NB4 (cell line): ENCODE measurements around the gene DCHS1.

Experiments used
- DNase-seq: peaks from one replicate; pipeline ENCODE4 v3.0.0; 2010; ENCODE audit warnings: low read depth
- H3K4me3 ChIP-seq: one replicate; pipeline ENCODE4 v1.5.1; 2011; ENCODE audit warnings: mild to moderate bottlenecking, low read depth, low read length, moderate library complexity
- MYC ChIP-seq: IDR thresholded peaks from 2 replicates; pipeline ENCODE4 v1.6.1; 2011; ENCODE audit warnings: low read depth, low read length
- POLR2A ChIP-seq: IDR thresholded peaks from 2 replicates; pipeline ENCODE4 v1.6.1; 2011; ENCODE audit warnings: mild to moderate bottlenecking; ENCODE audit not compliant: insufficient read length; ENCODE audit errors: extremely low read depth
- TF ChIP-seq, protein P1 (sequence below): IDR thresholded peaks from 2 replicates; pipeline ENCODE4 v1.6.1; 2011; ENCODE audit warnings: low read depth, low read length
- TF ChIP-seq, protein P2 (sequence below): IDR thresholded peaks from one replicate; pipeline ENCODE4 v1.5.1; 2012; ENCODE audit warnings: low read depth, low read length

The DCHS1 gene

DNA sequence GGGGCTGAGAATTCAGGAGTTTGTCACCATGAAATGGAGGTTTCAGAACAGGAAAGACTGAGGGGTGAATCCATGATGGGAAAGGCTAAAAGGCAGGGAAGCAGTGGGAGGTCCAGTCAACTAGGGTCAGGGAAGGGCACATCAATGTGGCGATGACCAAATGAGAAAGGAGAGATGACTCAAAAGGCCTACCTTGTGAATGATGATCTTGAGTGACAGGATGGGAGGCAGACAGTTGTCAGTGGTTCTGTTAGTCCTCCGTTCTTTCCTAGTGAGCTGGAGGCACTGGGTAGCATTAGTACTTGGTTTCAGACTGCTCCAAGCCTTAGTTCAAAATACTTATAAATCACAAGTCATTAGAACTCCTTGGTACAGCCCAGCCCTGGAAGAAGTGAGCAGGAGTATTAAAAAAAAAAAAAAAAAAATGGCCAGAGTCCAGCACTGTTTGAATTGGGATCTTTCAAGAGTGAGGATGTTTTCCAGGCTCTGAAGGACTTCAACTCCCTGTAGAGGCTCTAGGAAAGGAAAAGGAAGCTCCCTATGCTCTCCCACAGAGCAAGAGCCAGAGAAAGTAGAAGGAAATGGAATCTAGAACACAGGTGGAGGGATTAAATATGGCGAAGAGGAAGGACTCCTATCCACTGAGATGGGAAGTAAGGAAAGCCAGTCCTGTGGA is 8.3 kb upstream of the DCHS1 start:
- TF ChIP-seq MYC (no peak), POLR2A (no peak)
- TF ChIP-seq, protein P1, sequence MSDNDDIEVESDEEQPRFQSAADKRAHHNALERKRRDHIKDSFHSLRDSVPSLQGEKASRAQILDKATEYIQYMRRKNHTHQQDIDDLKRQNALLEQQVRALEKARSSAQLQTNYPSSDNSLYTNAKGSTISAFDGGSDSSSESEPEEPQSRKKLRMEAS, result no peak
- TF ChIP-seq, protein P2, sequence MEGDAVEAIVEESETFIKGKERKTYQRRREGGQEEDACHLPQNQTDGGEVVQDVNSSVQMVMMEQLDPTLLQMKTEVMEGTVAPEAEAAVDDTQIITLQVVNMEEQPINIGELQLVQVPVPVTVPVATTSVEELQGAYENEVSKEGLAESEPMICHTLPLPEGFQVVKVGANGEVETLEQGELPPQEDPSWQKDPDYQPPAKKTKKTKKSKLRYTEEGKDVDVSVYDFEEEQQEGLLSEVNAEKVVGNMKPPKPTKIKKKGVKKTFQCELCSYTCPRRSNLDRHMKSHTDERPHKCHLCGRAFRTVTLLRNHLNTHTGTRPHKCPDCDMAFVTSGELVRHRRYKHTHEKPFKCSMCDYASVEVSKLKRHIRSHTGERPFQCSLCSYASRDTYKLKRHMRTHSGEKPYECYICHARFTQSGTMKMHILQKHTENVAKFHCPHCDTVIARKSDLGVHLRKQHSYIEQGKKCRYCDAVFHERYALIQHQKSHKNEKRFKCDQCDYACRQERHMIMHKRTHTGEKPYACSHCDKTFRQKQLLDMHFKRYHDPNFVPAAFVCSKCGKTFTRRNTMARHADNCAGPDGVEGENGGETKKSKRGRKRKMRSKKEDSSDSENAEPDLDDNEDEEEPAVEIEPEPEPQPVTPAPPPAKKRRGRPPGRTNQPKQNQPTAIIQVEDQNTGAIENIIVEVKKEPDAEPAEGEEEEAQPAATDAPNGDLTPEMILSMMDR, result no peak
- no peak for DNase-seq
- no peak overlapping the region for H3K4me3 ChIP-seq

DNA sequence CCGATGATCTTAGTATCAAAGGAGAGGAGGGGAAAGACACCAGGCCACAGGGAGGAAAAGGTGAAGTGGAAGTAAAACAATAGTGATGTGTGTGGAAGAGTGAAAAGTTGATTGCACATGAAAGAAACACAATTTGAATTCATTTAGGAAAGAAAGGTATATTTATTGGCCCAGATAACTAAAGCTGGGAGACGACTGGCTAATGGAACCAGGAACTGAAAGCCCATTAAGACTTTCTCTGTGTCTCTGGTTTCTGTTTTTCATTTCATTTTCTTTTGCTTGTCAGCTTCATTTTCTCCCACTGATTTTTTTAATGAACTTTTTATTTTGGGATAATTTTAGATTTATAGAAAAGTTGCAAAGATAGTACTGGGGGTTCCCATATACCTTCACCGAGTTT is 5.1 kb upstream of the DCHS1 start:
- no peak for DNase-seq
- no peak overlapping the region for H3K4me3 ChIP-seq
- TF ChIP-seq POLR2A, result no peak
- TF ChIP-seq, protein P1, result no peak
- TF ChIP-seq MYC, result no peak
- TF ChIP-seq, protein P2, result no peak

DNA sequence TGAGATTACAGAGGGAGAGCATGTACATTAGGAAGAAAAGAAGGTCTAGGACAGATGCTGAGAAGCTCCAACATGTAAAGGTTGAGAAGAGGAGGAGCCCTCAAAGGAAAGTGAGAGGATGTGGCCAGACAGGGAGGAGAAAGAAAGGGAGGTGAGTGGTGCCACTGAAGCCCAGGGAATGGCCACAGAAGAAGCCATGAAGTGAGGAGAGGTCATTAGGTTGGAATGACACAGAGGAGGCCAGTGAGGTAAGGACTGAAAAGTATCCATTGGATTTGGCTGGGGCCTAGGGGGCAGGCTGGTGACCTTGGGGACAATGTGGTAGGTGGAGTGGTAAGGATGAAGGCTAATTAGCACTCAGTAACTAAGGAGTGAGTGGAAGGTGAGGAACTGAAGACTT is 3.0 kb upstream of the DCHS1 start:
- DNase-seq, result no peak
- no peak overlapping the region for H3K4me3 ChIP-seq

DNA sequence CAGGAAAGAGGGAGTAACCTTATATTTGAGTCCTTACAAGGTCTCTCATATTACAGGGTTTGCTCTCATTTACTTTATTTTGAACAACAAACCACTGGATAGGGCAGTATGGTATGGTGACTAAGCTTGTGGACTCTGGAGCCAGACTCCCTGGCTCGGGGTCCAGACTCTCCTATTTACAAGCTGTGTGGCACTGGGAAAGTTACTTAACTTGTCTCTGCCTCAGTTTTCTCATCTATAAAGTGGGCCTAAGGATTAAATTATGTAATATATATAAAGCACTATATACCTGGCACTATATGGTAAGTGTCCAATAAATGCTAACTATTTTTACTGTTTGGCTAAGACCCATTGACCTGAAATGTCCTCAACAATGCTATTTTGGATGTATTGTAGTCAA is 1.7 kb upstream of the DCHS1 start:
- TF ChIP-seq POLR2A (no peak), MYC (no peak)
- TF ChIP-seq, protein P1, result no peak
- TF ChIP-seq, protein P2, result no peak
- DNase-seq, result no peak
- H3K4me3 ChIP-seq, result no peak overlapping the region

More for the DNA sequence above, 3.0 kb upstream of the DCHS1 start:
- TF ChIP-seq MYC (no peak), POLR2A (no peak)
- TF ChIP-seq, protein P1, result no peak
- TF ChIP-seq, protein P2, result no peak

DNA sequence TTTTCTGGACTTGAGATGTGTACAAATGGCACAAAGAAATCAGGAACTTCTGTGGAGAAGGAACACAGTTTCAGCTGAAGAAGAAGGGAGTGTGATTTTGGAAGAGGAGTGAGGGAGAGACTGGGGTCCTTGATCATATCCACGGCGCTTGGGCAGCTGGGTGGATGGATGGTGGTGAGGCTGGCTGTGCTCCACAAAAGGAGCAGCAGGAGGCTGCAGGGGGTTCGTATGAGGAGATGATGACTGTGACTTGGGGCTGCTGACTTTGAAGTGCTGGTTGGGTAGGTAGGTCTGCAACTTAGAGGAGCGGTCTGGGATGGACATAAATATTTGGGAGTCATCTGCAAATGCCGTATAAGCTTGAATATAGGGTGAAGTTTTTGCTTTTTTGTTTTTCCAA is 1.3 kb upstream of the DCHS1 start:
- DNase-seq, result no peak
- TF ChIP-seq, protein P1, result no peak
- TF ChIP-seq, protein P2, result no peak
- TF ChIP-seq POLR2A (no peak), MYC (no peak)
- no peak overlapping the region for H3K4me3 ChIP-seq

DNA sequence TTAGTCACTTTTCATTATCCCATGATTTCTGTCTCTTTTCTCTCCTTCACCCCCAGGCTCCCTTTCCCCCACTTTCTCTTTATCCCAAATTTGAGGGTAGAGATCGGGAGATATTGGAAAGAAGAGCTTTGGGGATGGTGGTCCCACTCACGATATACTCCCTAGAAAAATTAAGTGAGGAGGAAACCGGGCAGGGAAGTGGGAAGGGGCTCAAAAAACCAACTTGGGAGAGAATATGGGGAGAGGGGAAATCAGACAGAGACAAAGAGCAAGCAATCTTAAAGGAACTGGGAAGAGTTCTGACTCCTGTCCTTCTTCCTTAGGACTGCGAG is 941 bp upstream of the DCHS1 start:
- no peak for DNase-seq
- H3K4me3 ChIP-seq, result no peak overlapping the region
- no peak for TF ChIP-seq MYC
- TF ChIP-seq POLR2A, result no peak
- TF ChIP-seq, protein P2, result no peak
- TF ChIP-seq, protein P1, result no peak
